DOHH2 (cell line): Measurements from ENCODE around the gene KCNJ1.

ENCODE experiments used
- H3F3A ChIP-seq: fragments of 200-600 bp; sonication (generic), shearing (Covaris generic); 2 replicates; pipeline ENCODE4 v1.6.0; 2016; ENCODE audit warnings: antibody characterized with exemption, mild to moderate bottlenecking; ENCODE audit not compliant: control insufficient read depth, insufficient read depth
- H3K27ac ChIP-seq: fragments of 200-600 bp; sonication (generic); 2 replicates; pipeline ENCODE4 v1.5.1; 2014; ENCODE audit warnings: low read depth, mild to moderate bottlenecking, low read length, moderate library complexity
- H3K27me3 ChIP-seq: fragments of 200-600 bp; sonication (generic); 2 replicates; pipeline ENCODE4 v1.6.1; 2014; ENCODE audit warnings: mild to moderate bottlenecking, low read length, mixed read lengths; ENCODE audit not compliant: control insufficient read depth
- H3K36me3 ChIP-seq: fragments of 200-600 bp; sonication (generic); 2 replicates; pipeline ENCODE4 v1.6.1; 2014; ENCODE audit warnings: mild to moderate bottlenecking, low read length, moderate library complexity, mixed read lengths; ENCODE audit not compliant: control insufficient read depth
- H3K4me1 ChIP-seq: fragments of 200-600 bp; sonication (generic); 2 replicates; pipeline ENCODE4 v1.6.1; 2014; ENCODE audit warnings: mild to moderate bottlenecking, low read length, mixed read lengths; ENCODE audit not compliant: control insufficient read depth
- H3K4me2 ChIP-seq: fragments of 200-600 bp; sonication (generic); 2 replicates; pipeline ENCODE4 v1.6.0; 2014; ENCODE audit warnings: mild to moderate bottlenecking, low read length, moderate library complexity
- H3K4me3 ChIP-seq: fragments of 200-600 bp; sonication (generic); 2 replicates; pipeline ENCODE4 v1.5.1; 2014; ENCODE audit warnings: mild to moderate bottlenecking, low read length, mixed read lengths
- H3K79me2 ChIP-seq: fragments of 200-600 bp; sonication (generic); 2 replicates; pipeline ENCODE4 v1.6.1; 2014; ENCODE audit warnings: mild to moderate bottlenecking, low read length, mixed read lengths; ENCODE audit not compliant: control insufficient read depth
- H3K9me2 ChIP-seq: fragments of 200-600 bp; sonication (generic); replicated peaks from 2 replicates; pipeline ENCODE4 v1.6.1; 2014; ENCODE audit warnings: mild to moderate bottlenecking, low read length, mixed read lengths; ENCODE audit not compliant: control insufficient read depth
- H3K9me3 ChIP-seq: fragments of 200-600 bp; sonication (generic); 2 replicates; pipeline ENCODE4 v1.6.1; 2014; ENCODE audit warnings: antibody characterized with exemption, low read length, mixed read lengths; ENCODE audit not compliant: control insufficient read depth, insufficient read depth
- H4K20me1 ChIP-seq: fragments of 200-600 bp; sonication (generic); 2 replicates; pipeline ENCODE4 v1.6.0; 2014; ENCODE audit warnings: low read depth, mild to moderate bottlenecking, antibody characterized with exemption, low read length, moderate library complexity; ENCODE audit not compliant: control insufficient read depth, insufficient read depth
- CTCF ChIP-seq: fragments of 200-600 bp; sonication (generic); IDR thresholded peaks from one replicate; pipeline ENCODE4 v1.5.1; 2014; ENCODE audit warnings: antibody characterized with exemption, mild to moderate bottlenecking, low read depth, low read length; ENCODE audit not compliant: poor library complexity, severe bottlenecking
- EZH2phosphoT487 ChIP-seq: fragments of 200-600 bp; sonication (generic); IDR thresholded peaks from 2 replicates; pipeline ENCODE4 v1.6.1; 2017; ENCODE audit warnings: borderline replicate concordance, mild to moderate bottlenecking, antibody characterized with exemption, low read length, moderate library complexity, mixed read lengths

KCNJ1 gene

GRCh38 chr11:128854841-128855240 lies 12.3 kb downstream of the KCNJ1 start:
- Histone ChIP-seq H3K9me2 (no peaks in the 10 kb centered on the region), H3K4me2 (no peak overlapping the region), H3K27ac (no peak overlapping the region), H3K36me3 (no peaks in the 10 kb centered on the region), H3F3A (no peaks in the 10 kb centered on the region), H3K4me3 (no peak overlapping the region), H4K20me1 (no peaks in the 10 kb centered on the region), H3K9me3 (no peaks in the 10 kb centered on the region), H3K79me2 (no peaks in the 10 kb centered on the region), H3K27me3 (no peaks in the 10 kb centered on the region), H3K4me1 (peaks cover 5% of the 10 kb centered on the region)
- no peak for TF ChIP-seq CTCF
- TF ChIP-seq EZH2phosphoT487, result no peak

GRCh38 chr11:128853559-128853958 lies 13.5 kb downstream of the KCNJ1 start:
- Histone ChIP-seq H3K4me1 (peaks cover 8% of the 10 kb centered on the region), H3K79me2 (no peaks in the 10 kb centered on the region), H3K9me2 (no peaks in the 10 kb centered on the region), H3F3A (no peaks in the 10 kb centered on the region), H3K27ac (no peak overlapping the region), H3K9me3 (no peaks in the 10 kb centered on the region), H3K27me3 (no peaks in the 10 kb centered on the region), H3K4me3 (no peak overlapping the region), H4K20me1 (no peaks in the 10 kb centered on the region), H3K36me3 (no peaks in the 10 kb centered on the region; the same call in 1 of the 2 replicates), H3K4me2 (no peak overlapping the region)
- no peak for TF ChIP-seq EZH2phosphoT487
- TF ChIP-seq CTCF, result no peak

- Histone ChIP-seq H3K27me3 (no peaks in the 10 kb centered on the region), H3K4me3 (no peak overlapping the region), H3K4me2 (no peak overlapping the region), H3K9me2 (no peaks in the 10 kb centered on the region), H4K20me1 (no peaks in the 10 kb centered on the region), H3K9me3 (no peaks in the 10 kb centered on the region), H3K36me3 (no peaks in the 10 kb centered on the region; the same call in 1 of the 2 replicates), H3K79me2 (no peaks in the 10 kb centered on the region), H3K27ac (no peak overlapping the region), H3F3A (no peaks in the 10 kb centered on the region), H3K4me1 (peaks cover 11% of the 10 kb centered on the region)
- TF ChIP-seq CTCF (no peak), EZH2phosphoT487 (no peak)
Observed at GRCh38 chr11:128852327-128853023, 14.6 kb downstream of the KCNJ1 start.
